COLO668 (cell line): ENCODE measurements around the gene FHL5.
"Not testable (repeated sequence)": the region's sequence is repeated elsewhere in the genome, so short reads cannot be mapped to it uniquely, and the experiment has no call there.

Source experiments
- DNase-seq: peaks from one replicate; lab custom pipeline; 2025; ENCODE audit not compliant: unreplicated experiment; lab: John Stamatoyannopoulos, UW

The FHL5 gene, protein sequence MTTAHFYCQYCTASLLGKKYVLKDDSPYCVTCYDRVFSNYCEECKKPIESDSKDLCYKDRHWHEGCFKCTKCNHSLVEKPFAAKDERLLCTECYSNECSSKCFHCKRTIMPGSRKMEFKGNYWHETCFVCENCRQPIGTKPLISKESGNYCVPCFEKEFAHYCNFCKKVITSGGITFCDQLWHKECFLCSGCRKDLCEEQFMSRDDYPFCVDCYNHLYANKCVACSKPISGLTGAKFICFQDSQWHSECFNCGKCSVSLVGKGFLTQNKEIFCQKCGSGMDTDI

DNA sequence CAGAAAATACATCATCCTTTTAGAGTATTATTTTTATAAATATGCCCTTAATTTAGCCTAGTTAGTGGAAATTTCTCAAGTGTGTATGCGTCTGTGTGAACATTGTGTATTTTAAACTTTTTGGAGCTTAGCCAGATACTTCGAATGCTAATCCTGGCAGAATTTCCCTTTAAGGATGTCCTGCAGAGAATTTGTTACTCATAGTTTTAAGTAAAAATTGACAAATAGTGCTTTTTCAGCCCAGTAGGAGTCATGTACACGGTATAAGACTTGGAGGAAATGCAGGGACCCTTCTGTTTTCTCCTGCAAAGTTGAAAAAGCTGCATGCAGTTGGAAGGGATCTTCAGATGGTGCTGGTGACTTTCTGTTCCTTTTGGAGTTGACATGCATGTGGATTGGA, at the start of gene FHL5:
Gene FHL5, plus strand, starts transcription at position 243 of the 400 bp plus-strand sequence. CDS start 40,486 bp downstream, outside the sequence.
- DNase-seq: no peak

DNA sequence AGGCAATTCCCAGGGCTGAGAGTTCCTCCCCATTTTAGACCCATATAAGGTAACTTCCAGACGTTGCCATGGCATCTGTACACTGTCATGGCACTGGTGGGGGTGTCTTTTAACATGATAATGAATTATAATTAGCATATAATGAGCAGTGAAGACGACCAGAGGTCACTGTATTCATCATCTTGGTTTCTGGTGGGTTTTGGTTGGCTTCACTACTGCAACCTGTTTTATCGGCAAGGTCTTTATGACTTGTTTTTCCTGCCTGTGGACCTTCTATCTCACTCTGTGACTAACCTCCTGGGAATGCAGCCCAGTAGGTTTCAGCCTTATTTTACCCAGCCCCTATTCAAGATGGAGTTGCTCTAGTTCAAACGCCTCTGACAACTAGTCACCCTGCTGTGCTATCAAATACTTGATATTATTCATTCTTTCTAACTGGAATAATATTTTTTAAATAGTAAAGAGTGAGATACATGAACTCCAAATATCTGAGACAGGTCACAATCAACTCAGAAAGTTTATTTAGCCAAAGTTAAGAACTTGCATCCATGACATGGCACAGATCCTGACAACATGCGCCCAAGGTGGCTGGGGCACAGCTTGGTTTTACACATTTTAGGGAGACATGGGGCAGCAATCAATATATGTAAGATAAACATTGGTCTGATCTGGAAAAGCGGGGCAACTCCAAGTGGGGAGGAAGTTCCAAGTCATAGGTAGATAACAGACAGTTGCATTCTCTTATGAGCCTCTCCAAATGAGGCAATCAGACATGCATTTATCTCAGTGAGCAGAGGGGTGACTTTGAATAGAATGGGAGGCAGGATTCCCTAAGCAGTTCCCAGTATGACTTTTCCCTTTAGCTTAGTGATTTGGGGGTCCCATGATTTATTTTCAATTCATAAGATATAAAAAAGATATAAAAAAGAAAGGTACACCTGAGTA, 42.5 kb upstream of the FHL5 start:
- no peak for DNase-seq

DNA sequence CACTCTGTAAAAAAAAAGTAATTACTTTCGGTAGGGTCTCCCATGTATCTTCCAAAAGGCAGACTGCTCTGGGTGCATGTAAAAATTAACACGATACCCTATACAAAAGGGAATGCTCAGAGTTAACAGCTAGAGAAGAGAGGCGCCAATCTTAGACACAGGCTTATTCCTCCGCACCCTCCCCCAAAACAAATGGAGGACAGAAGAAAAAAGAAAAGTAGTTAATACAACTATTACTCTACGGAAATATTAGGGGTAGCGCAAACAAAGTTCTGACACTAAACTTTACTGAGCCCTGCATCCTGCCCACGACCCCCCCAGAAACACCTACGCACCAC, 41.7 kb upstream of the FHL5 start:
- no peak for DNase-seq

DNA sequence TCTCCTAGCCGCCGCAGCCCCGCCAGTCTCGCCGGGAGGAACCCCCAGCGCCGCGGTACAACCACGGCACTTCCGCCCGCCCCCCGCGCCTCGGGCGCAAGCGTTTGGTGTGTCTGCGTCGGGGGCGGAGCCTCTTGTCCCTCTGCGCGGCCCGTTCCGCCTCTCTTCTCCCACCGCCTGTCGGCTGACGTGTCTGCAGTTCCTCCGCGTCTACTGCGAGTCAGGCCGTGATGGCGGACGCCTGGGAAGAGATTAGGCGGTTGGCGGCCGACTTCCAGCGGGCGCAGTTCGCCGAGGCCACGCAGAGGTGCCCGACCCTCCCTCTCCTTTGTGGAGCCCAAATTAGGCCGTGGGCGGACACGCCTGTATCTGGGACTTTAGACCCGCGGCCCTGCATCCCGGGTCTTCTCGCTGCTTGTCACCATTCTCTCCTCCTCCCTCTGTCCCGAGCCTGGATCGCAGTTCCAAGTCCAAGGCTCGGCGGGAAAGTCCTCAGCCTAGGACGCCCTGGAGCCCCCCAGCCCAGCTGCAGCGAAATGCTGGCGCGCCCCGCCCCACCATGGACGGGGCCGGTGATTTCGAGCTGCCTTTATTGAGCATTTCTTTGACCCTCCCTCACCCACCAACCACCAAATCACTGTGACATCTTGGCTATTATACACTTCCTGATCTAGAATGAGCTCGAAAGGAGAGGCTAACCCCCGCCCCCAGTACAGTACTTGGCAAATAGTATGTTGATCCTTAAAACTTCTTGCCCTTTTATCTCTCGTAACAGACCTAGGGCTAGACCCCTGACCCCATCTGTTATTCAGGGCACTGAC, 41.1 kb upstream of the FHL5 start, which contains the start of gene UFL1:
Gene UFL1, plus strand, starts transcription at position 163 of the 821 bp plus-strand sequence. Its CDS starts 68 bp downstream, at position 231.
- peak; percentile 92 for DNase-seq

- no peak for DNase-seq
Observed at GRCh38 chr6:96522465-96523009, 40.4 kb upstream of the FHL5 start.

DNA sequence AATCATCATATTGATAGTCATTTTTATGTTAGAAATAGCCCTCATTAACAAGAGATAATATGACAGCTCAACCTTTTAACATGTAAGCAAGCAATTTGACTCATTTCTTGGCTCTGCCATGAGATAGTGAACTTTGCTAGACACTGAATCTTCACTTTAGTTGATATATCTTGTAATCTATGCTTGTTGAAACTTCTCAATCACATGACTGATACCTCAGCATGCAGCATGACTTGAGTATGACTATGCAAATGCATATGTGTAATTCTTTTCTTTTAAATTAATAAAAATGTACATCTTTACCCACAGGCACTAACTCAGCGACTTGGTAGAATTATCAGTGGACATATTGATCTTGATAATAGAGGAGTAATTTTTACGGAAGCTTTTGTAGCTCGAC, 34.7 kb upstream of the FHL5 start:
- DNase-seq: no peak

- no peak for DNase-seq
Observed at GRCh38 chr6:96532399-96532798, 30.5 kb upstream of the FHL5 start.

- DNase-seq: no peak
Observed at GRCh38 chr6:96537726-96538125, 25.2 kb upstream of the FHL5 start.

- DNase-seq: no peak
Observed at GRCh38 chr6:96542702-96543101, 20.2 kb upstream of the FHL5 start.

- DNase-seq: no peak
Observed at GRCh38 chr6:96545882-96546281, 17.0 kb upstream of the FHL5 start.

GRCh38 chr6:96547654-96548053, 15.3 kb upstream of the FHL5 start:
- no peak for DNase-seq

DNA sequence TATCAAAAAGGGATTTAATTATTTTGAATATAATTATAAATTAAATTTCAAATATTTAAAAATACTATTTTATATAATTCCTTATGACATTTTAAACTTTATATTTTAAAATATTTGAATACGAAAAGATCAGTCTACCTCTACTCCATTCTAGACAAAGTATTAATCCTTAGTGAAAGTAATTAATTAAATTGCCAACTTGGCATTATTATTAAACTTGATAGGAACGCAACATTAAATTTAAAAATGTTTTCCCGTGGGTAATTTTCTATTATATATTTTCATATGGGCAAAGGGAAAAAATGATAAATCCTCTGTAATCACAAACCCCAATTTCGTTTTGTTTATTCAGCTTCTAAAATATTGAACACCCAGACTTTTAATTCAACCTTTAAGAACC, 8.4 kb upstream of the FHL5 start:
- DNase-seq: no peak

- DNase-seq: not testable (repeated sequence)
Observed at GRCh38 chr6:96559740-96560139, 3.2 kb upstream of the FHL5 start.

DNA sequence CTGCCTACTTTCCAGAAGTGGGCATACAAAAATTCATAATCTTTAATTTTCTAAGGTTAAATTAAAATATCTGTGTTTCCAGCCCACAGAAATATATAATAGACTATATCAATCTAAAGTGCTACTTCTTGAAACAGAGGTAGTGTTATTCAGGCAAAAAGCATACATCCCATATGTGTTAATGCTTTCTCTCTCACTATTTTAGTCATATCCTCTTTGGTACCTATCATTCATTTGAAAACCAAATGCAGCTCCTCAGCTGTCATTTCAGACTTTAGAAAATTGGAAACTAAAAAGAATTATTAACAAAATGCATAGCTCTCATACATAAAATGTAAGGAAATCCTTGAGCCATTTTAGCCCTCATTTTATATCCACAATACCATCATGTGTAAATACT, 925 bp downstream of the FHL5 start:
- no peak for DNase-seq

- DNase-seq: no peak
Observed at GRCh38 chr6:96570053-96570452, 7.1 kb downstream of the FHL5 start.

GRCh38 chr6:96571551-96571950, 8.6 kb downstream of the FHL5 start:
- DNase-seq: no peak

DNA sequence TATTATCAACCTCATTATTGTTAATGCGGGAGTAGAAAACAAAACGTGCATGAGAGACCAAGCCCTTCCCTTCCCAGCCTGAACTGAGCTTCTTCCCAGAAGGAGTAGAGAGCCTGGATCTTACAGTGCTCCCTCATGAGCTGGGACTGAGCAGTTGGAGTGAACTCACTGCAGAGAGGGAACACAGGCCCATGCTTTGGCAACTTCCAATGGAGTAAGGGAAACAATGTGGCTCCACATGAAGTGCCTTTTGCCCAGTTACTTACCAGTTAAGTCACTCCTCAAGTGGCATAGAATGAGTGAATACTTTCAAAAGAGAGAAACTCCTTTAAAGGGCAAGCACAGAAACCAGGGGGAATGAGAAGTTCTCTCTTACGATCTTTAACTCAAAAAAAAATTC, 12.4 kb downstream of the FHL5 start:
- no peak for DNase-seq

GRCh38 chr6:96576221-96576620, 13.3 kb downstream of the FHL5 start:
- no peak for DNase-seq

GRCh38 chr6:96582021-96582420, 19.1 kb downstream of the FHL5 start:
- no peak for DNase-seq

DNA sequence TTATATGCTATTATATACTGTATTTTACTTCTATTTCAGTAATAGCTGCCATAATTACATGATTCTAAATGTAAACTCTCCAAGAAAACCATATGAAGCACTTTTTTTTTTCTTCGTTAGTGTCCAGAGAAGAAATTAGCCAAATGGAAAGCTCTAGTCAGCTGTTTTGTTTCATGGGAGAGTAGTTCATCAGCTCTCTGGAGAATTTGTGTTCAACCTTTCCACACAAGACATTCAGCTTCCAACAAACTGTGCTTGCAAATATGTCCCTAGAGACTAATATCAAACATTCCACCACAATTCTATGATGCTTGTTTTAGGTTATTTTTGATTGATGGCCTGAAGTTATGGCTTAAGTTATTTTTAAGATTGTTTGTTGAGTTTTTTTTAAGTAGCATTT, 19.5 kb downstream of the FHL5 start:
- no peak for DNase-seq

GRCh38 chr6:96604420-96604819, 41.5 kb downstream of the FHL5 start:
- DNase-seq: no peak
